H1 (cell line): ENCODE data around the gene PTPRD. TPM values are rescaled to one million over a fixed set of nuclear protein-coding genes. Genes with fewer than 3 reads are reported as not detected.

Experiments
- CTCF ChIA-PET: fragments of 300-600 bp; sonication (Branson Sonifier 250); formaldehyde crosslinking; loops from one replicate; lab custom pipeline; 2021; ENCODE audit not compliant: partially characterized antibody; lab: Charles Lee
- POLR2A ChIA-PET: fragments of 300-600 bp; sonication (Branson Sonifier 250); formaldehyde crosslinking; loops from one replicate; lab custom pipeline; 2021; ENCODE audit warnings: inconsistent platforms; ENCODE audit not compliant: partially characterized antibody; lab: Charles Lee
- DNase-seq, 2 experiments: peaks; one replicate each; pipeline versions ENCODE4 v3.0.0 to v3.0.0-alpha.2; 2010 to 2022; ENCODE audit warnings: low spot score in 2 of 2, low read depth in 1 of 2, mixed read lengths in 1 of 2
- FAIRE-seq: peaks from 2 replicates; lab custom pipeline; 2011; peaks lifted over from hg19 to GRCh38; lab: Jason Lieb, UNC
- H2AFZ ChIP-seq: 2 replicates; pipeline ENCODE4 v1.8.1; 2012; ENCODE audit warnings: low read length, inconsistent platforms
- H2AK5ac ChIP-seq: 2 replicates; pipeline ENCODE4 v1.6.1; 2013; ENCODE audit warnings: low read depth, low read length
- H2BK120ac ChIP-seq: replicated peaks from 2 replicates; pipeline ENCODE3; 2013; ENCODE audit warnings: low read depth, low read length, inconsistent platforms
- H2BK12ac ChIP-seq: 2 replicates; pipeline ENCODE4 v1.6.1; 2013; ENCODE audit warnings: low read depth, low read length
- H2BK15ac ChIP-seq: 2 replicates; pipeline ENCODE4 v1.6.1; 2013; ENCODE audit warnings: low read length
- H2BK20ac ChIP-seq: 2 replicates; pipeline ENCODE4 v1.6.1; 2013; ENCODE audit warnings: low read length
- H2BK5ac ChIP-seq: 2 replicates; pipeline ENCODE4 v1.6.1; 2013; ENCODE audit warnings: low read depth, low read length
- H3K14ac ChIP-seq: 2 replicates; pipeline ENCODE4 v1.6.1; 2013; ENCODE audit warnings: inconsistent platforms; ENCODE audit not compliant: insufficient read length
- H3K18ac ChIP-seq: 2 replicates; pipeline ENCODE4 v1.6.1; 2013; ENCODE audit warnings: low read length; ENCODE audit errors: extremely low read depth
- H3K23ac ChIP-seq: 2 replicates; pipeline ENCODE4 v1.6.1; 2013; ENCODE audit warnings: inconsistent platforms; ENCODE audit not compliant: insufficient read length
- H3K23me2 ChIP-seq: 2 replicates; pipeline ENCODE4 v1.6.1; 2013; ENCODE audit warnings: low read depth, low read length
- H3K27ac ChIP-seq: 2 replicates; pipeline ENCODE4 v1.6.1; 2011; ENCODE audit warnings: low read depth, low read length, inconsistent platforms
- H3K27me3 ChIP-seq, 4 experiments: replicated peaks in 1 of 4; 1 replicate in 1 of 4; 2 replicates in 3 of 4; pipeline versions ENCODE4 v1.6.1 to v1.8.1; 2011 to 2013; ENCODE audit warnings: low read length in 3 of 4, mild to moderate bottlenecking in 3 of 4, inconsistent platforms in 2 of 4, mixed read lengths in 2 of 4, moderate library complexity in 1 of 4; ENCODE audit not compliant: control insufficient read depth in 3 of 4, insufficient read depth in 3 of 4; ENCODE audit errors: extremely low read depth in 1 of 4
- H3K36me3 ChIP-seq, 4 experiments: 2 replicates each; pipeline versions ENCODE4 v1.6.1 to v1.8.1; 2011 to 2013; ENCODE audit warnings: mild to moderate bottlenecking in 4 of 4, low read length in 3 of 4, moderate library complexity in 2 of 4, control low read depth in 1 of 4, inconsistent platforms in 1 of 4; ENCODE audit not compliant: insufficient read depth in 4 of 4, control insufficient read depth in 2 of 4
- H3K4ac ChIP-seq: replicated peaks from 2 replicates; pipeline ENCODE3; 2013; ENCODE audit warnings: low read length, low read depth, mixed read lengths, inconsistent platforms; ENCODE audit not compliant: insufficient read length
- H3K4me1 ChIP-seq, 4 experiments: replicated peaks in 1 of 4; 1 replicate in 1 of 4; 2 replicates in 3 of 4; pipeline versions ENCODE4 v1.6.1 to v1.8.1; 2011 to 2013; ENCODE audit warnings: low read length in 3 of 4, inconsistent platforms in 2 of 4, mixed read lengths in 1 of 4; ENCODE audit not compliant: insufficient read depth in 4 of 4, control insufficient read depth in 3 of 4
- H3K4me2 ChIP-seq, 2 experiments: 2 replicates each; pipeline versions ENCODE4 v1.6.1 to v1.8.1; 2011 to 2013; ENCODE audit warnings: low read depth in 2 of 2, low read length in 2 of 2, control low read depth in 1 of 2, inconsistent platforms in 1 of 2, mild to moderate bottlenecking in 1 of 2; ENCODE audit not compliant: insufficient read depth in 1 of 2
- H3K4me3 ChIP-seq, 4 experiments: fragments of 200-600, 300-600 bp in 1 of 4; sonication (generic), shearing (Covaris generic), sonication (Bioruptor Twin) in 1 of 4; 2 replicates each; pipeline versions ENCODE4 v1.5.1 to v1.8.1; 2011 to 2016; ENCODE audit warnings: low read length in 4 of 4, low read depth in 3 of 4, control low read depth in 2 of 4, inconsistent platforms in 2 of 4, mild to moderate bottlenecking in 2 of 4, mixed read lengths in 1 of 4, moderate library complexity in 1 of 4; ENCODE audit not compliant: insufficient read depth in 2 of 4; ENCODE audit errors: extremely low read depth in 1 of 4
- H3K56ac ChIP-seq: replicated peaks from 2 replicates; pipeline ENCODE3; 2013; ENCODE audit warnings: low read depth, mild to moderate bottlenecking, mixed read lengths, low read length, inconsistent platforms; ENCODE audit not compliant: insufficient read length
- H3K79me1 ChIP-seq: 2 replicates; pipeline ENCODE4 v1.6.1; 2013; ENCODE audit warnings: low read depth, low read length, control low read depth
- H3K79me2 ChIP-seq, 2 experiments: 2 replicates each; pipeline versions ENCODE4 v1.6.1 to v1.8.1; 2012 to 2013; ENCODE audit warnings: low read length in 2 of 2, mild to moderate bottlenecking in 2 of 2, inconsistent platforms in 1 of 2; ENCODE audit not compliant: insufficient read depth in 2 of 2, control insufficient read depth in 1 of 2
- H3K9ac ChIP-seq, 4 experiments: replicated peaks in 1 of 4; 1 replicate in 1 of 4; 2 replicates in 3 of 4; pipeline versions ENCODE4 v1.6.1 to v1.8.1; 2011 to 2013; ENCODE audit warnings: low read depth in 3 of 4, low read length in 3 of 4, control low read depth in 2 of 4, mild to moderate bottlenecking in 2 of 4, moderate library complexity in 2 of 4, inconsistent platforms in 1 of 4; ENCODE audit errors: extremely low read depth in 1 of 4
- H3K9me3 ChIP-seq, 2 experiments: 2 replicates each; pipeline versions ENCODE4 v1.6.1 to v1.8.1; 2012 to 2013; ENCODE audit warnings: mild to moderate bottlenecking in 2 of 2, moderate library complexity in 2 of 2, control low read depth in 1 of 2, inconsistent platforms in 1 of 2, low read depth in 1 of 2, low read length in 1 of 2, mixed read lengths in 1 of 2; ENCODE audit not compliant: insufficient read depth in 2 of 2
- H4K20me1 ChIP-seq, 2 experiments: replicated peaks in 1 of 2; 2 replicates each; pipeline versions ENCODE3 to v1.8.1; 2011 to 2013; ENCODE audit warnings: inconsistent platforms in 2 of 2, low read length in 2 of 2, mild to moderate bottlenecking in 1 of 2; ENCODE audit not compliant: insufficient read depth in 2 of 2, control insufficient read depth in 1 of 2
- H4K5ac ChIP-seq: 2 replicates; pipeline ENCODE4 v1.6.1; 2013; ENCODE audit warnings: low read length, low read depth, mixed read lengths, inconsistent platforms; ENCODE audit not compliant: insufficient read length
- H4K8ac ChIP-seq: 2 replicates; pipeline ENCODE4 v1.8.0; 2013; ENCODE audit warnings: mild to moderate bottlenecking, moderate library complexity, low read length, inconsistent platforms; ENCODE audit not compliant: insufficient read depth; ENCODE audit errors: extremely low read depth
- H4K91ac ChIP-seq: replicated peaks from 2 replicates; pipeline ENCODE3; 2013; ENCODE audit warnings: low read length, mixed read lengths, inconsistent platforms; ENCODE audit not compliant: insufficient read length
- CBX8 ChIP-seq: fragments of 300-800, 300-1000 bp; sonication (generic); IDR thresholded peaks from 2 replicates; pipeline ENCODE4 v1.7.1; 2016; ENCODE audit warnings: low read depth, low read length, borderline replicate concordance
- JUND ChIP-seq: IDR thresholded peaks from 2 replicates; pipeline ENCODE4 v1.6.1; 2011; ENCODE audit warnings: mild to moderate bottlenecking, improper control_type of control experiment, low read length
- NRF1 ChIP-seq: IDR thresholded peaks from 2 replicates; pipeline ENCODE4 v1.6.1; 2011; ENCODE audit warnings: mild to moderate bottlenecking, low read depth, low read length, improper control_type of control experiment
- PHF8 ChIP-seq: fragments of 200-600 bp; sonication (generic); conservative IDR thresholded peaks from 2 replicates; pipeline ENCODE4 v1.7.1; 2012; ENCODE audit warnings: low read depth, mild to moderate bottlenecking, inconsistent platforms, low read length, moderate library complexity
- RBBP5 ChIP-seq: IDR thresholded peaks from 2 replicates; pipeline ENCODE4 v1.7.1; 2012; ENCODE audit warnings: low read depth, mild to moderate bottlenecking, inconsistent platforms, low read length, moderate library complexity, borderline replicate concordance
- RXRA ChIP-seq: IDR thresholded peaks from 2 replicates; pipeline ENCODE4 v1.6.1; 2011; ENCODE audit warnings: low read depth, mild to moderate bottlenecking, low read length, moderate library complexity; ENCODE audit not compliant: insufficient read depth
- SAP30 ChIP-seq: fragments of 300-600 bp; sonication (generic); IDR thresholded peaks from 2 replicates; pipeline ENCODE4 v1.7.1; 2012; ENCODE audit warnings: low read length, moderate library complexity, mild to moderate bottlenecking, inconsistent platforms; ENCODE audit not compliant: insufficient read depth, insufficient replicate concordance
- SIX5 ChIP-seq: IDR thresholded peaks from 2 replicates; pipeline ENCODE4 v1.6.1; 2011; ENCODE audit warnings: mild to moderate bottlenecking, low read depth, low read length
- TBP ChIP-seq: IDR thresholded peaks from 2 replicates; pipeline ENCODE4 v1.6.1; 2011; ENCODE audit warnings: low read depth, low read length, improper control_type of control experiment
- TEAD4 ChIP-seq: IDR thresholded peaks from 2 replicates; pipeline ENCODE4 v1.6.1; 2012; ENCODE audit warnings: low read depth, low read length, inconsistent platforms, mixed read lengths
- WGBS, 2 experiments: shearing (Covaris generic) in 1 of 2; methylation state at CpG; one replicate each; pipeline versions ENCODE4 v1.1.6 to v1.1.7; 2013 to 2015; ENCODE audit warnings: low lambda C conversion rate in 2 of 2, mixed read lengths in 2 of 2, inconsistent platforms in 1 of 2, low coverage in 1 of 2, missing lambda C conversion rate in 1 of 2; ENCODE audit not compliant: insufficient replicate concordance in 2 of 2, insufficient coverage in 1 of 2, insufficient read length in 1 of 2; ENCODE audit errors: extremely low coverage in 1 of 2, missing lambda C conversion rate in 1 of 2; 5-methylcytosine and 5-hydroxymethylcytosine counted together
- polyA plus RNA-seq, 7 experiments: library from polyadenylated mRNA; depleted of rRNA in 3 of 7; stranded (reverse) in 5 of 7; unstranded in 2 of 7; fragments of >200 nt in 5 of 7; fragments of 200-250 nt in 2 of 7; gene quantifications; 1 replicate in 5 of 7; 2 replicates in 1 of 7; 4 replicates in 1 of 7; pipeline versions ENCODE4 v1.2.1 to v1.2.3, GENCODE V29; 2011 to 2013; ENCODE audit warnings: missing spikeins in 2 of 7, mixed read lengths in 2 of 7
- total RNA-seq: library from RNA; stranded (reverse); fragmentation: NEBNext Ultra II Directional; extraction: Animal tissue kit (Norgen Biotek cat#: 25700); gene quantifications from 2 replicates; pipeline ENCODE4 v1.2.1, GENCODE V29; 2021

The PTPRD gene
- total and polyA plus RNA-seq, 2 of the 8 experiments (the other 6 are each of a cell fraction or from before 2014, with no cell fraction given): 17.2 to 77.0 TPM

DNA sequence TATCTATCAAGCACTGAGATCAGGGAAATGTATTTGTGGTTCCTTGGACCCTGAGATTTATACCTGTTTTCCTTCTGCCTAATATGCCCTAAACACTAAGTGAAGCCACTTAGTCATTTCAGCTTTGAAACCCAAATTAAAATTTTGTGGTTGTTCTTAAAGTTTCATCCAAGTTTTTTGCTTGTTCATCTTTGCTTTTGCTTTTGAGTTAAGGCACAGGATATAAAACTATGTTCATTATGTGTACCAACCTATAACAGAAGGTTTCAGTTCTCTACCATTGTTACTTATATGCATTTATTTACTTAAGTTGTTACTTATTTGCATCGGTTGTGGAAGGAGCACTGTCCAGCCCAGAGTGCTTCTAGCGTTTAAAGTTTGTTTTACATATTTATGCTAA is 382.3 kb downstream of the PTPRD start:
- no peak overlapping the region for H3K9ac ChIP-seq
- H4K20me1 ChIP-seq: no peaks in the 10 kb centered on the region
- H2BK12ac ChIP-seq: no peak overlapping the region
- H3K4me3 ChIP-seq: no peak overlapping the region
- ChIA-PET POLR2A (no interaction called here), CTCF (no interaction called here)
- no peak overlapping the region for H3K4me2 ChIP-seq
- H2AFZ ChIP-seq: no peak overlapping the region
- no peak overlapping the region for H2BK5ac ChIP-seq
- no peak overlapping the region for H4K91ac ChIP-seq
- no peak for TF ChIP-seq RBBP5
- TF ChIP-seq JUND: no peak
- no peak for TF ChIP-seq PHF8
- no peak for TF ChIP-seq TEAD4
- TF ChIP-seq NRF1: no peak
- TF ChIP-seq SIX5: no peak
- TF ChIP-seq RXRA: no peak
- TF ChIP-seq TBP: no peak
- no peak for TF ChIP-seq CBX8
- TF ChIP-seq SAP30: no peak
- no peak overlapping the region for H3K23ac ChIP-seq
- H3K4ac ChIP-seq: no peak overlapping the region
- peaks cover 0 to 6% (median 0%) of the 10 kb centered on the region in 4 experiments; a peak in 2 of 7 replicates for H3K4me1 ChIP-seq
- H2BK15ac ChIP-seq: no peak overlapping the region
- H3K9me3 ChIP-seq: no peaks in the 10 kb centered on the region
- H2AK5ac ChIP-seq: no peak overlapping the region
- no peak overlapping the region for H3K18ac ChIP-seq
- WGBS, 2 experiments: 97% methylated on average over 2 of the region's 2 CpGs; no CpG with 5 or more reads in 1 of the 2 experiments
- H3K79me1 ChIP-seq: no peaks in the 10 kb centered on the region
- H3K23me2 ChIP-seq: no peaks in the 10 kb centered on the region; the same call in 1 of the 2 replicates
- no peaks in the 10 kb centered on the region for H3K79me2 ChIP-seq
- H3K14ac ChIP-seq: no peak overlapping the region
- no peaks in the 10 kb centered on the region for H3K27me3 ChIP-seq
- no peak overlapping the region for H2BK20ac ChIP-seq
- H4K8ac ChIP-seq: no peak overlapping the region
- no peak overlapping the region for H2BK120ac ChIP-seq
- H4K5ac ChIP-seq: no peak overlapping the region
- DNase-seq: no peak
- H3K27ac ChIP-seq: no peak overlapping the region
- H3K56ac ChIP-seq: no peak overlapping the region
- no peak for FAIRE-seq
- no peaks in the 10 kb centered on the region for H3K36me3 ChIP-seq
